22Rv1 (cell line): Measurements from ENCODE around the gene SND1.

Experiments used
- H3K27ac ChIP-seq: fragments of 450-650 bp; 2 replicates; pipeline ENCODE4 v1.5.1; 2017
- CTCF ChIP-seq: fragments of 450-650 bp; IDR thresholded peaks from 2 replicates; pipeline ENCODE4 v1.5.1; 2017; ENCODE audit warnings: mild to moderate bottlenecking
- ZFX ChIP-seq: fragments of 450-650 bp; IDR thresholded peaks from 2 replicates; pipeline ENCODE4 v1.6.1; 2017; ENCODE audit warnings: antibody characterized with exemption, borderline replicate concordance

The SND1 gene

GRCh38 chr7:128003167-128003566 is 351.2 kb downstream of the SND1 start:
- H3K27ac ChIP-seq = no peak overlapping the region
- TF ChIP-seq CTCF (no peak), ZFX (no peak)

- TF ChIP-seq CTCF (no peak), ZFX (no peak)
- no peak overlapping the region for H3K27ac ChIP-seq
These were observed 351.8 kb downstream of the SND1 start for GRCh38 chr7:128003787-128004186.

GRCh38 chr7:128004623-128005022 is 352.6 kb downstream of the SND1 start:
- TF ChIP-seq CTCF (no peak), ZFX (no peak)
- H3K27ac ChIP-seq = no peak overlapping the region

GRCh38 chr7:128005117-128005516 is 353.1 kb downstream of the SND1 start:
- TF ChIP-seq CTCF (no peak), ZFX (no peak)
- H3K27ac ChIP-seq = no peak overlapping the region

- no peak for TF ChIP-seq CTCF
- no peak for TF ChIP-seq ZFX
- no peak overlapping the region for H3K27ac ChIP-seq
These were observed 353.8 kb downstream of the SND1 start for GRCh38 chr7:128005759-128006159.

- no peak overlapping the region for H3K27ac ChIP-seq
- TF ChIP-seq CTCF (no peak), ZFX (no peak)
These were observed 354.7 kb downstream of the SND1 start for GRCh38 chr7:128006550-128007302.

- TF ChIP-seq ZFX = no peak
- no peak for TF ChIP-seq CTCF
These were observed 355.3 kb downstream of the SND1 start for GRCh38 chr7:128007303-128007680.

More at GRCh38 chr7:128007303-128007680, 355.3 kb downstream of the SND1 start:
- H3K27ac ChIP-seq = no peak overlapping the region
